Ascending aorta (tissue), 2 donors: ENCODE measurements around the gene MED28. TPM values are rescaled to one million over a fixed set of nuclear protein-coding genes. Genes with fewer than 3 reads are reported as not detected.

Experiments used
- DNase-seq, 2 donors: peaks; one replicate each; pipeline ENCODE4 v3.0.0-alpha.2; 2019; ENCODE audit warnings: low spot score in 2 of 2
- H3K27ac ChIP-seq, 2 donors: fragments of 200-600 bp; sonication (generic); one replicate each; pipeline ENCODE4 v1.5.1; 2016 to 2017; ENCODE audit warnings: mild to moderate bottlenecking in 1 of 2
- H3K27me3 ChIP-seq: fragments of 200-600 bp; sonication (generic); one replicate; pipeline ENCODE4 v1.5.1; 2017
- H3K36me3 ChIP-seq, 2 donors: fragments of 200-600 bp; sonication (generic); one replicate each; pipeline ENCODE4 v1.5.1; 2016
- H3K4me1 ChIP-seq, 2 donors: fragments of 200-600 bp; sonication (generic); one replicate each; pipeline ENCODE4 v1.5.1; 2016 to 2017; ENCODE audit warnings: mild to moderate bottlenecking in 1 of 2
- H3K4me3 ChIP-seq, 2 donors: fragments of 200-600 bp; sonication (generic); one replicate each; pipeline ENCODE4 v1.5.1; 2016 to 2017; ENCODE audit warnings: mild to moderate bottlenecking in 1 of 2
- H3K9me3 ChIP-seq, 2 donors: fragments of 200-600 bp; sonication (generic); one replicate each; pipeline ENCODE4 v1.5.1; 2016
- CTCF ChIP-seq, 3 experiments: fragments of 200-600 bp in 2 of 3; fragments of 450-650 bp in 1 of 3; sonication (generic) in 2 of 3; IDR thresholded peaks; one replicate each; pipeline ENCODE4 v1.5.1; 2016 to 2019; ENCODE audit warnings: antibody characterized with exemption in 3 of 3, mild to moderate bottlenecking in 1 of 3, moderate library complexity in 1 of 3
- intact Hi-C: fragments of 100-400 bp; cut with DNase I; formaldehyde crosslinking; loops from one replicate; pipeline ENCODE4 v1.15.1; 2023
- total RNA-seq: library from RNA; depleted of rRNA; stranded (reverse); fragments of >200 nt; gene quantifications from one replicate; pipeline ENCODE4 v1.1.0, GENCODE V29; 2016

MED28 gene
- total RNA-seq, 1 donor from 2014 or later = 6.2 TPM

GRCh38 chr4:17597517-17597916 lies 16.9 kb upstream of the MED28 start:
- H3K36me3 ChIP-seq = peaks cover 42 to 67% of the 10 kb centered on the region in 2 donors
- H3K4me1 ChIP-seq = no peaks in the 10 kb centered on the region
- H3K4me3 ChIP-seq = no peak overlapping the region
- H3K27ac ChIP-seq = no peak overlapping the region
- TF ChIP-seq CTCF (IDR thresholded peaks at IDR 0.05) = no peak
- H3K9me3 ChIP-seq = no peaks in the 10 kb centered on the region
- intact Hi-C loops = no loop called here
- no peak for DNase-seq
- H3K27me3 ChIP-seq = no peaks in the 10 kb centered on the region

- H3K9me3 ChIP-seq = no peaks in the 10 kb centered on the region
- no peak for DNase-seq
- no peak for TF ChIP-seq CTCF (IDR thresholded peaks at IDR 0.05)
- H3K4me1 ChIP-seq = no peaks in the 10 kb centered on the region
- intact Hi-C loops = no loop called here
- H3K27me3 ChIP-seq = no peaks in the 10 kb centered on the region
- H3K4me3 ChIP-seq = no peak overlapping the region
- peaks cover 41 to 60% of the 10 kb centered on the region in 2 donors for H3K36me3 ChIP-seq
- no peak overlapping the region for H3K27ac ChIP-seq
These were observed 14.6 kb upstream of the MED28 start for GRCh38 chr4:17599826-17600225.

- H3K27ac ChIP-seq = no peak overlapping the region
- H3K27me3 ChIP-seq = no peaks in the 10 kb centered on the region
- no peak for DNase-seq
- TF ChIP-seq CTCF (IDR thresholded peaks at IDR 0.05) = no peak
- H3K4me1 ChIP-seq = no peaks in the 10 kb centered on the region
- peaks cover 39 to 50% of the 10 kb centered on the region in 2 donors for H3K36me3 ChIP-seq
- no peak overlapping the region for H3K4me3 ChIP-seq
- no peaks in the 10 kb centered on the region for H3K9me3 ChIP-seq
- intact Hi-C loops = no loop called here
These were observed 9.2 kb upstream of the MED28 start for GRCh38 chr4:17605236-17605635.

GRCh38 chr4:17613761-17614415 lies 553 bp upstream of the MED28 start:
- H3K27me3 ChIP-seq = no peaks in the 10 kb centered on the region
- DNase-seq = no peak
- H3K36me3 ChIP-seq = peaks cover 0 to 6% of the 10 kb centered on the region in 2 donors
- intact Hi-C loops = loop anchor here (1.0 to 2.0 kb wide), 3 partner anchors 37 to 407 kb away; partner anchors contain the start of genes DCAF16, LAP3, LCORL and NCAPG
- no peak for TF ChIP-seq CTCF (IDR thresholded peaks at IDR 0.05)
- peak overlapping the region; percentile 80 to 91 for H3K4me3 ChIP-seq
- H3K27ac ChIP-seq = peak overlapping the region; percentile 80 to 81
- H3K4me1 ChIP-seq = peaks cover 4 to 19% of the 10 kb centered on the region in 2 donors
- H3K9me3 ChIP-seq = no peaks in the 10 kb centered on the region

- TF ChIP-seq CTCF (IDR thresholded peaks at IDR 0.05) = no peak
- Histone ChIP-seq H3K9me3 (no peaks in the 10 kb centered on the region), H3K36me3 (peaks cover 21 to 26% of the 10 kb centered on the region in 2 donors), H3K4me3 (peak overlapping the region; percentile 80 to 91), H3K4me1 (peaks cover 4 to 21% of the 10 kb centered on the region in 2 donors), H3K27me3 (no peaks in the 10 kb centered on the region), H3K27ac (no peak overlapping the region)
- intact Hi-C loops = no loop called here
- no peak for DNase-seq
These were observed 1.8 kb downstream of the MED28 start for GRCh38 chr4:17616283-17616682.
